Neural cell (in vitro differentiated cells): ENCODE data around the gene RPE65. TPM values are rescaled to one million over a fixed set of nuclear protein-coding genes. Genes with fewer than 3 reads are reported as not detected.
"Not testable (repeated sequence)": the region's sequence is repeated elsewhere in the genome, so short reads cannot be mapped to it uniquely, and the experiment has no call there.

ENCODE experiments used
- H2AFZ ChIP-seq: fragments of 200-600, 300-800 bp; sonication (generic), shearing (Covaris generic); 2 replicates; pipeline ENCODE4 v1.6.0; 2014; ENCODE audit warnings: low read depth, mild to moderate bottlenecking, antibody characterized with exemption, low read length, moderate library complexity
- H3F3A ChIP-seq: fragments of 200-600 bp; shearing (Covaris generic); 2 replicates; pipeline ENCODE4 v1.6.1; 2016; ENCODE audit warnings: mild to moderate bottlenecking, moderate library complexity, mixed read lengths, antibody characterized with exemption, low read length; ENCODE audit not compliant: insufficient read depth, poor library complexity, severe bottlenecking
- H3K27ac ChIP-seq: fragments of 200-600, 300-800 bp; sonication (generic), shearing (Covaris generic); 2 replicates; pipeline ENCODE4 v1.5.1; 2014; ENCODE audit warnings: mild to moderate bottlenecking, low read length, moderate library complexity
- H3K27me3 ChIP-seq: fragments of 300-800, 200-600 bp; sonication (generic), shearing (Covaris generic); 2 replicates; pipeline ENCODE4 v1.6.0; 2014; ENCODE audit warnings: mild to moderate bottlenecking, low read depth, low read length, moderate library complexity; ENCODE audit not compliant: insufficient read depth
- H3K36me3 ChIP-seq: fragments of 300-800, 200-600 bp; sonication (generic), shearing (Covaris generic); 2 replicates; pipeline ENCODE4 v1.5.1; 2014; ENCODE audit warnings: mild to moderate bottlenecking, antibody characterized with exemption, low read length, moderate library complexity; ENCODE audit not compliant: insufficient read depth
- H3K4me2 ChIP-seq: fragments of 300-800, 200-600 bp; sonication (generic), shearing (Covaris generic); 2 replicates; pipeline ENCODE4 v1.6.0; 2014; ENCODE audit warnings: mild to moderate bottlenecking, low read length
- H3K4me3 ChIP-seq: fragments of 300-800, 200-600 bp; sonication (generic), shearing (Covaris generic); 2 replicates; pipeline ENCODE4 v1.5.1; 2014; ENCODE audit warnings: mild to moderate bottlenecking, low read length, moderate library complexity
- H3K79me2 ChIP-seq: fragments of 200-600 bp; shearing (Covaris generic); replicated peaks from 2 replicates; pipeline ENCODE4 v1.6.0; 2014; ENCODE audit warnings: mild to moderate bottlenecking, low read length, moderate library complexity; ENCODE audit not compliant: insufficient read depth
- H3K9ac ChIP-seq: fragments of 300-800, 200-600 bp; sonication (generic), shearing (Covaris generic); 2 replicates; pipeline ENCODE4 v1.6.1; 2016; ENCODE audit warnings: mild to moderate bottlenecking, low read length, mixed read lengths
- H3K9me2 ChIP-seq: fragments of 200-600 bp; shearing (Covaris generic); 2 replicates; pipeline ENCODE4 v1.6.1; 2016; ENCODE audit warnings: mild to moderate bottlenecking, low read length, mixed read lengths; ENCODE audit not compliant: insufficient read depth
- H3K9me3 ChIP-seq: fragments of 200-600, 300-800 bp; sonication (generic), shearing (Covaris generic); 2 replicates; pipeline ENCODE4 v1.6.1; 2016; ENCODE audit warnings: mild to moderate bottlenecking, mixed run types, low read length, moderate library complexity, mixed read lengths
- H4K20me1 ChIP-seq: fragments of 200-600 bp; shearing (Covaris generic); 2 replicates; pipeline ENCODE4 v1.6.1; 2016; ENCODE audit warnings: mild to moderate bottlenecking, mixed run types; ENCODE audit not compliant: insufficient read depth
- EP300 ChIP-seq: fragments of 450-650 bp; conservative IDR thresholded peaks from 2 replicates; pipeline ENCODE4 v1.6.1; 2014; ENCODE audit warnings: antibody characterized with exemption, mild to moderate bottlenecking, moderate library complexity; ENCODE audit not compliant: poor library complexity, severe bottlenecking
- EZH2 ChIP-seq: fragments of 200-600, 300-800 bp; shearing (Covaris generic), sonication (generic); IDR thresholded peaks from 2 replicates; pipeline ENCODE4 v1.6.1; 2014; ENCODE audit warnings: antibody characterized with exemption, low read length, borderline replicate concordance, mild to moderate bottlenecking; ENCODE audit not compliant: insufficient read depth, poor library complexity, severe bottlenecking
- MXI1 ChIP-seq: fragments of 450-650 bp; conservative IDR thresholded peaks from 2 replicates; pipeline ENCODE4 v1.6.1; 2014; ENCODE audit warnings: antibody characterized with exemption, mild to moderate bottlenecking; ENCODE audit not compliant: poor library complexity, severe bottlenecking
- POLR2AphosphoS5 ChIP-seq: IDR thresholded peaks from 2 replicates; pipeline ENCODE4 v1.6.1; 2012
- RAD21 ChIP-seq: fragments of 450-650 bp; conservative IDR thresholded peaks from 2 replicates; pipeline ENCODE4 v1.6.1; 2014; ENCODE audit warnings: antibody characterized with exemption, mild to moderate bottlenecking, moderate library complexity
- SMC3 ChIP-seq: fragments of 450-650 bp; conservative IDR thresholded peaks from 2 replicates; pipeline ENCODE4 v1.6.1; 2014; ENCODE audit warnings: antibody characterized with exemption, mild to moderate bottlenecking, moderate library complexity; ENCODE audit not compliant: poor library complexity
- TAF1 ChIP-seq: IDR thresholded peaks from 2 replicates; pipeline ENCODE4 v1.6.1; 2012; ENCODE audit warnings: low read depth
- polyA plus RNA-seq: library from polyadenylated mRNA; depleted of rRNA; stranded (reverse); fragments of >200 nt; gene quantifications from 2 replicates; pipeline ENCODE4 v1.2.3, GENCODE V29; 2014
- TF ChIP-seq, protein P1 (sequence below): IDR thresholded peaks from 2 replicates; pipeline ENCODE4 v1.6.1; 2012; ENCODE audit warnings: borderline replicate concordance
- TF ChIP-seq, protein P2 (sequence below): fragments of 450-650 bp; IDR thresholded peaks from 2 replicates; pipeline ENCODE4 v1.5.1; 2014; ENCODE audit warnings: antibody characterized with exemption, mild to moderate bottlenecking, moderate library complexity; ENCODE audit not compliant: poor library complexity, severe bottlenecking

The RPE65 gene
- polyA plus RNA-seq, 1 donor from 2014 or later: not detected

DNA sequence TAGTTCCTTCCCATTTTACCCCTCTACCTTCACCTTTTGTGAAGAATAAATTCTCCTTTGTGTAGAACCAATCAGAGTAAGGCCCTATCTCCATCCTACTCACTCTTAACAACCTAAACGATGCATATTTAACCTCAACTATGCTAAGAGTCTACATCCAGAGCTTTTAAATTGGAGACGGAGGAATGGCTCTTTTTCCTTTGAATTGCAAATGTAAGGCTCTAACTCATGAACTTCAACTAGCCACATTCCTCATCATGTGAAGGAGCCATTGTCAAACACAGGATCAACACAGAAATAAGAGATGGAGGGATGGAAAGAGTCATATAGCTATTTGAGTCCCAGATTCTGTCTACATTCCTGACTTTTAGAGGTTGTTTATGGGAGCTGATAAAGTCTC is 28.9 kb upstream of the RPE65 start:
- H3K27ac ChIP-seq: no peak overlapping the region
- no peaks in the 10 kb centered on the region for H3K9me3 ChIP-seq
- H3K9ac ChIP-seq: no peak overlapping the region
- no peaks in the 10 kb centered on the region for H3F3A ChIP-seq
- no peaks in the 10 kb centered on the region for H3K27me3 ChIP-seq
- no peaks in the 10 kb centered on the region for H3K36me3 ChIP-seq
- H3K4me3 ChIP-seq: no peak overlapping the region
- no peaks in the 10 kb centered on the region for H3K9me2 ChIP-seq
- H3K4me2 ChIP-seq: no peak overlapping the region
- H2AFZ ChIP-seq: no peak overlapping the region
- TF ChIP-seq SMC3 (no peak), RAD21 (no peak), EZH2 (no peak), MXI1 (no peak), POLR2AphosphoS5 (no peak), TAF1 (no peak), EP300 (no peak)
- TF ChIP-seq, protein P1, sequence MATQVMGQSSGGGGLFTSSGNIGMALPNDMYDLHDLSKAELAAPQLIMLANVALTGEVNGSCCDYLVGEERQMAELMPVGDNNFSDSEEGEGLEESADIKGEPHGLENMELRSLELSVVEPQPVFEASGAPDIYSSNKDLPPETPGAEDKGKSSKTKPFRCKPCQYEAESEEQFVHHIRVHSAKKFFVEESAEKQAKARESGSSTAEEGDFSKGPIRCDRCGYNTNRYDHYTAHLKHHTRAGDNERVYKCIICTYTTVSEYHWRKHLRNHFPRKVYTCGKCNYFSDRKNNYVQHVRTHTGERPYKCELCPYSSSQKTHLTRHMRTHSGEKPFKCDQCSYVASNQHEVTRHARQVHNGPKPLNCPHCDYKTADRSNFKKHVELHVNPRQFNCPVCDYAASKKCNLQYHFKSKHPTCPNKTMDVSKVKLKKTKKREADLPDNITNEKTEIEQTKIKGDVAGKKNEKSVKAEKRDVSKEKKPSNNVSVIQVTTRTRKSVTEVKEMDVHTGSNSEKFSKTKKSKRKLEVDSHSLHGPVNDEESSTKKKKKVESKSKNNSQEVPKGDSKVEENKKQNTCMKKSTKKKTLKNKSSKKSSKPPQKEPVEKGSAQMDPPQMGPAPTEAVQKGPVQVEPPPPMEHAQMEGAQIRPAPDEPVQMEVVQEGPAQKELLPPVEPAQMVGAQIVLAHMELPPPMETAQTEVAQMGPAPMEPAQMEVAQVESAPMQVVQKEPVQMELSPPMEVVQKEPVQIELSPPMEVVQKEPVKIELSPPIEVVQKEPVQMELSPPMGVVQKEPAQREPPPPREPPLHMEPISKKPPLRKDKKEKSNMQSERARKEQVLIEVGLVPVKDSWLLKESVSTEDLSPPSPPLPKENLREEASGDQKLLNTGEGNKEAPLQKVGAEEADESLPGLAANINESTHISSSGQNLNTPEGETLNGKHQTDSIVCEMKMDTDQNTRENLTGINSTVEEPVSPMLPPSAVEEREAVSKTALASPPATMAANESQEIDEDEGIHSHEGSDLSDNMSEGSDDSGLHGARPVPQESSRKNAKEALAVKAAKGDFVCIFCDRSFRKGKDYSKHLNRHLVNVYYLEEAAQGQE: no peak
- TF ChIP-seq, protein P2, sequence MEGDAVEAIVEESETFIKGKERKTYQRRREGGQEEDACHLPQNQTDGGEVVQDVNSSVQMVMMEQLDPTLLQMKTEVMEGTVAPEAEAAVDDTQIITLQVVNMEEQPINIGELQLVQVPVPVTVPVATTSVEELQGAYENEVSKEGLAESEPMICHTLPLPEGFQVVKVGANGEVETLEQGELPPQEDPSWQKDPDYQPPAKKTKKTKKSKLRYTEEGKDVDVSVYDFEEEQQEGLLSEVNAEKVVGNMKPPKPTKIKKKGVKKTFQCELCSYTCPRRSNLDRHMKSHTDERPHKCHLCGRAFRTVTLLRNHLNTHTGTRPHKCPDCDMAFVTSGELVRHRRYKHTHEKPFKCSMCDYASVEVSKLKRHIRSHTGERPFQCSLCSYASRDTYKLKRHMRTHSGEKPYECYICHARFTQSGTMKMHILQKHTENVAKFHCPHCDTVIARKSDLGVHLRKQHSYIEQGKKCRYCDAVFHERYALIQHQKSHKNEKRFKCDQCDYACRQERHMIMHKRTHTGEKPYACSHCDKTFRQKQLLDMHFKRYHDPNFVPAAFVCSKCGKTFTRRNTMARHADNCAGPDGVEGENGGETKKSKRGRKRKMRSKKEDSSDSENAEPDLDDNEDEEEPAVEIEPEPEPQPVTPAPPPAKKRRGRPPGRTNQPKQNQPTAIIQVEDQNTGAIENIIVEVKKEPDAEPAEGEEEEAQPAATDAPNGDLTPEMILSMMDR: no peak
- H3K79me2 ChIP-seq: no peaks in the 10 kb centered on the region
- H4K20me1 ChIP-seq: no peaks in the 10 kb centered on the region

DNA sequence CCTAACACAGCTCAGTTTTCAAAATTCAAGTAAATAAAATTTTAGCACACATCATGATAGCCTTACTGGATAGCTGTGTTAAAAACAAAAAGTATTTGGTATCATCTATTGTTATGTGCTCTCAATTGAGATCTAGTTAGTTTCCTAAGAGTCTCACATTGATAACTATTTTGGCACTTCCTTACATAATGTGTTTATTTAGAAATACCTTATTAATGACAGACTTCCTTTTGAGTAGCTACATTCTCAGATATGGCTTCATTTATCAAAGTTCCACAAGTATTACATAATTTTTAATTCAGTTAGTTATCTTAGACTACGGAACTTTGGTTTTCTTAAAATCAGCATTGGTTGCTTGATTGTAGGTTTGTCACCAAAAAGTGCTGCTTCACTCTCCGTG is 26.9 kb upstream of the RPE65 start:
- H3K27ac ChIP-seq, H3K9me2 ChIP-seq, H3F3A ChIP-seq, H3K9me3 ChIP-seq, H3K4me2 ChIP-seq, H3K79me2 ChIP-seq, H3K9ac ChIP-seq, H4K20me1 ChIP-seq, H3K27me3 ChIP-seq, H2AFZ ChIP-seq, H3K36me3 ChIP-seq, H3K4me3 ChIP-seq: not testable (repeated sequence)

DNA sequence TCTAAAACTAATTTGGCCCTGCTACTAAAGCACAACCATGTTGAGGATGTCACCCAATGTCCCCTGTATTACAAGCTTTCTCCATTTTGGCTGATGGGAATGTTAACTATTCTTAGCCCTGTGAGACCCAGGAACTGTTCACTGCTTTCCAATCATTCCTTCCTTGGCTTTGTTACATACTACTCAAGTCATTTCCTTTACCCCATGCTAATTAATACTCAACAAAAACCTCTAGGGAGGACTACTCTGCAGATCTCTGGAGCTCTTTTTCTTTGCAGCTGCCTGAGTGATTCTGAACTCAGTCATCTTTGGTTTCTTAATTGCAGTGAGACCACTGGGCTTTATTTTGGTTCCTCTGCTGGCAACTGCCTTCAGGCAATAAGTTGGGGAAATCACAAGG is 23.3 kb upstream of the RPE65 start:
- Histone ChIP-seq H3K36me3 (no peaks in the 10 kb centered on the region), H3K4me2 (no peak overlapping the region), H3K79me2 (no peaks in the 10 kb centered on the region), H3K27me3 (no peaks in the 10 kb centered on the region), H3K9me2 (no peaks in the 10 kb centered on the region), H3K4me3 (no peak overlapping the region), H3F3A (no peaks in the 10 kb centered on the region), H3K9ac (no peak overlapping the region), H2AFZ (no peak overlapping the region), H3K27ac (no peak overlapping the region), H4K20me1 (no peaks in the 10 kb centered on the region), H3K9me3 (no peaks in the 10 kb centered on the region)
- no peak for TF ChIP-seq TAF1
- TF ChIP-seq EP300: no peak
- no peak for TF ChIP-seq SMC3
- no peak for TF ChIP-seq MXI1
- no peak for TF ChIP-seq EZH2
- no peak for TF ChIP-seq RAD21
- TF ChIP-seq POLR2AphosphoS5: no peak
- TF ChIP-seq, protein P1: no peak
- TF ChIP-seq, protein P2: no peak
